Vagina (tissue), 2 donors: ENCODE data around the gene NAPSA. TPM values are rescaled to one million over a fixed set of nuclear protein-coding genes. Genes with fewer than 3 reads are reported as not detected.
"Not testable (repeated sequence)": the region's sequence is repeated elsewhere in the genome, so short reads cannot be mapped to it uniquely, and the experiment has no call there.

Experiments
- DNase-seq, 2 donors: peaks; one replicate each; pipeline ENCODE4 v3.0.0-alpha.2; 2017; ENCODE audit errors: extremely low spot score in 2 of 2
- H3K27ac ChIP-seq: fragments of 200-600 bp; sonication (generic); one replicate; pipeline ENCODE4 v1.5.1; 2019
- H3K27me3 ChIP-seq: fragments of 200-600 bp; sonication (generic); one replicate; pipeline ENCODE4 v1.5.1; 2019
- H3K36me3 ChIP-seq, 2 donors: fragments of 200-600 bp; sonication (generic); one replicate each; pipeline ENCODE4 v1.5.1; 2017 to 2019
- H3K4me1 ChIP-seq: fragments of 200-600 bp; sonication (generic); one replicate; pipeline ENCODE4 v1.5.1; 2019
- H3K4me3 ChIP-seq, 2 donors: fragments of 200-600 bp; sonication (generic); 1 replicate in 1 of 2; 2 replicates in 1 of 2; pipeline ENCODE4 v1.5.1; 2016 to 2019
- H3K9me3 ChIP-seq: fragments of 200-600 bp; sonication (generic); one replicate; pipeline ENCODE4 v1.5.1; 2019
- CTCF ChIP-seq, 3 experiments: fragments of 450-650 bp in 2 of 3; fragments of 200-600 bp in 1 of 3; sonication (generic) in 1 of 3; IDR thresholded peaks; one replicate each; pipeline ENCODE4 v1.5.1; 2017 to 2019; ENCODE audit warnings: antibody characterized with exemption in 3 of 3, mild to moderate bottlenecking in 2 of 3, moderate library complexity in 2 of 3
- POLR2A ChIP-seq, 2 donors: fragments of 450-650 bp; IDR thresholded peaks; one replicate each; pipeline ENCODE4 v1.6.1; 2017; ENCODE audit warnings: antibody characterized with exemption in 2 of 2, mild to moderate bottlenecking in 2 of 2, moderate library complexity in 2 of 2
- POLR2AphosphoS5 ChIP-seq, 2 donors: sonication (generic); formaldehyde crosslinking; IDR thresholded peaks; one replicate each; pipeline ENCODE4 v1.9.0; 2017; ENCODE audit warnings: antibody characterized with exemption in 2 of 2, mild to moderate bottlenecking in 2 of 2, low read depth in 1 of 2; ENCODE audit not compliant: insufficient read depth in 1 of 2
- intact Hi-C: fragments of 100-400 bp; cut with DNase I; formaldehyde crosslinking; loops from one replicate; pipeline ENCODE4 v1.15.1; 2023
- total RNA-seq: library from RNA; depleted of rRNA; stranded (reverse); fragments of >200 nt; gene quantifications from one replicate; pipeline ENCODE4 v1.2.3, GENCODE V29; 2016

The NAPSA gene
- total RNA-seq, 1 donor from 2014 or later: 0.74 TPM

GRCh38 chr19:50331221-50331993 is 34.0 kb downstream of the NAPSA start:
- no peak for DNase-seq
- Histone ChIP-seq H3K27me3 (no peaks in the 10 kb centered on the region), H3K9me3 (no peaks in the 10 kb centered on the region), H3K4me3 (peak overlapping the region; percentile 12 to 30), H3K36me3 (no peaks in the 10 kb centered on the region), H3K27ac (no peak overlapping the region), H3K4me1 (peaks cover 41% of the 10 kb centered on the region)
- TF ChIP-seq CTCF (IDR thresholded peaks at IDR 0.05): no peak
- TF ChIP-seq POLR2A (IDR thresholded peaks at IDR 0.05): no peak
- TF ChIP-seq POLR2AphosphoS5 (IDR thresholded peaks at IDR 0.05; ENCODE audit: insufficient read depth in 1 of 2, low read depth in 1 of 2): no peak
- intact Hi-C loops: no loop called here

GRCh38 chr19:50330365-50331078 is 34.9 kb downstream of the NAPSA start:
- Histone ChIP-seq H3K4me1 (peaks cover 48% of the 10 kb centered on the region), H3K36me3 (no peaks in the 10 kb centered on the region), H3K9me3 (no peaks in the 10 kb centered on the region), H3K4me3 (peak overlapping the region; percentile 12 to 30), H3K27me3 (no peaks in the 10 kb centered on the region), H3K27ac (no peak overlapping the region)
- intact Hi-C loops: no loop called here
- no peak for DNase-seq
- TF ChIP-seq POLR2AphosphoS5 (IDR thresholded peaks at IDR 0.05; ENCODE audit: insufficient read depth in 1 of 2, low read depth in 1 of 2) (no peak), CTCF (IDR thresholded peaks at IDR 0.05) (no peak), POLR2A (IDR thresholded peaks at IDR 0.05) (no peak)

GRCh38 chr19:50329926-50330294 is 35.5 kb downstream of the NAPSA start:
- intact Hi-C loops, DNase-seq, H3K9me3 ChIP-seq, H3K36me3 ChIP-seq, H3K27me3 ChIP-seq: not testable (repeated sequence)
- Histone ChIP-seq H3K4me3 (peak overlapping the region; percentile 12 to 26), H3K4me1 (peaks cover 52% of the 10 kb centered on the region), H3K27ac (peak overlapping the region; percentile 60)

GRCh38 chr19:50329146-50329925 is 36.1 kb downstream of the NAPSA start, which contains the start of gene KCNC3:
Gene KCNC3, minus strand, starts transcription at chr19:50329377. Its CDS starts 295 bp downstream, at chr19:50329082.
- TF ChIP-seq POLR2A (IDR thresholded peaks at IDR 0.05): peak in 1 of 2 donors; percentile 21
- TF ChIP-seq CTCF (IDR thresholded peaks at IDR 0.05): no peak
- peak in 1 of 2 donors; percentile 39 for TF ChIP-seq POLR2AphosphoS5 (IDR thresholded peaks at IDR 0.05; ENCODE audit: insufficient read depth in 1 of 2, low read depth in 1 of 2)
- no peaks in the 10 kb centered on the region for H3K36me3 ChIP-seq
- DNase-seq: peak in 1 of 2 donors; percentile 97
- H3K4me1 ChIP-seq: peaks cover 58% of the 10 kb centered on the region
- no peaks in the 10 kb centered on the region for H3K9me3 ChIP-seq
- peak within 1 kb of the TSS; percentile 60 for H3K27ac ChIP-seq
- no peaks in the 10 kb centered on the region for H3K27me3 ChIP-seq
- H3K4me3 ChIP-seq: peak within 1 kb of the TSS; percentile 12 to 28
- intact Hi-C loops: no loop called here

GRCh38 chr19:50328873-50329145 is 36.6 kb downstream of the NAPSA start:
- TF ChIP-seq CTCF (IDR thresholded peaks at IDR 0.05) (no peak), POLR2AphosphoS5 (IDR thresholded peaks at IDR 0.05; ENCODE audit: insufficient read depth in 1 of 2, low read depth in 1 of 2) (no peak)
- peak overlapping the region in 1 of 2 donors; percentile 28 for H3K4me3 ChIP-seq
- no peaks in the 10 kb centered on the region for H3K27me3 ChIP-seq
- H3K36me3 ChIP-seq: no peaks in the 10 kb centered on the region
- no peak overlapping the region for H3K27ac ChIP-seq
- intact Hi-C loops: no loop called here
- no peaks in the 10 kb centered on the region for H3K9me3 ChIP-seq
- no peak for DNase-seq
- H3K4me1 ChIP-seq: peaks cover 58% of the 10 kb centered on the region
